OCI-LY7 (cell line): ENCODE results near the gene ISM1. TPM values are rescaled to one million over a fixed set of nuclear protein-coding genes. Genes with fewer than 3 reads are reported as not detected.

Source experiments
- BruUV-seq: library from RNA; stranded (reverse); fragments of 400-500 nt; replicated peaks from 2 replicates; lab custom pipeline; 2021; lab: Mats Ljungman, UMichigan
- CTCF ChIA-PET: fragments of 300-600 bp; sonication (Branson Sonifier 250); formaldehyde crosslinking; loops from one replicate; lab custom pipeline; 2022; ENCODE audit warnings: antibody characterized with exemption; ENCODE audit not compliant: unreplicated experiment; lab: Charles Lee
- POLR2A ChIA-PET: fragments of 300-600 bp; sonication (Branson Sonifier 250); formaldehyde crosslinking; loops from one replicate; lab custom pipeline; 2022; ENCODE audit warnings: antibody characterized with exemption; lab: Charles Lee
- DNase-seq: peaks from one replicate; pipeline ENCODE4 v3.0.0-alpha.2; 2015; ENCODE audit warnings: low spot score
- H2AFZ ChIP-seq: fragments of 200-600 bp; sonication (generic), shearing (Covaris generic); 2 replicates; pipeline ENCODE4 v1.6.1; 2014; ENCODE audit warnings: mild to moderate bottlenecking, antibody characterized with exemption, low read length, moderate library complexity
- H3K27ac ChIP-seq: fragments of 200-600 bp; sonication (generic); 2 replicates; pipeline ENCODE4 v1.5.1; 2014; ENCODE audit warnings: mixed run types, low read depth, mild to moderate bottlenecking, moderate library complexity, low read length, inconsistent platforms; ENCODE audit not compliant: poor library complexity, severe bottlenecking
- H3K36me3 ChIP-seq: fragments of 200-600 bp; sonication (generic); 2 replicates; pipeline ENCODE4 v1.6.1; 2014; ENCODE audit warnings: mild to moderate bottlenecking, antibody characterized with exemption, low read length, moderate library complexity, mixed read lengths; ENCODE audit not compliant: insufficient read depth
- H3K4me1 ChIP-seq: fragments of 200-600 bp; sonication (generic); 2 replicates; pipeline ENCODE4 v1.5.1; 2014; ENCODE audit warnings: mild to moderate bottlenecking, low read length; ENCODE audit not compliant: insufficient read depth, poor library complexity, severe bottlenecking
- H3K4me2 ChIP-seq: fragments of 200-600 bp; sonication (generic); 2 replicates; pipeline ENCODE4 v1.6.1; 2014; ENCODE audit warnings: mild to moderate bottlenecking, low read length
- H3K4me3 ChIP-seq: fragments of 200-600 bp; sonication (generic); 2 replicates; pipeline ENCODE4 v1.5.1; 2014; ENCODE audit warnings: mild to moderate bottlenecking, low read depth, low read length; ENCODE audit not compliant: poor library complexity, severe bottlenecking
- H3K79me2 ChIP-seq: fragments of 200-600 bp; sonication (generic); 2 replicates; pipeline ENCODE4 v1.6.1; 2016; ENCODE audit warnings: low read depth, mild to moderate bottlenecking, low read length, moderate library complexity, mixed read lengths; ENCODE audit not compliant: insufficient read depth
- H3K9me2 ChIP-seq: fragments of 200-600 bp; sonication (generic); 2 replicates; pipeline ENCODE4 v1.6.1; 2016; ENCODE audit warnings: mild to moderate bottlenecking, low read length, mixed read lengths; ENCODE audit not compliant: insufficient read depth
- H3K9me3 ChIP-seq: fragments of 200-600 bp; sonication (generic); 2 replicates; pipeline ENCODE4 v1.6.1; 2014; ENCODE audit warnings: mild to moderate bottlenecking, mixed run types, low read length, mixed read lengths
- H4K20me1 ChIP-seq: fragments of 200-600 bp; sonication (generic); 2 replicates; pipeline ENCODE4 v1.6.1; 2014; ENCODE audit warnings: mild to moderate bottlenecking, antibody characterized with exemption, low read length, moderate library complexity, mixed read lengths; ENCODE audit not compliant: insufficient read depth
- CTCF ChIP-seq: fragments of 200-600 bp; sonication (generic); conservative IDR thresholded peaks from 2 replicates; pipeline ENCODE4 v1.5.1; 2014; ENCODE audit warnings: mild to moderate bottlenecking, antibody characterized with exemption, low read length, moderate library complexity, mixed read lengths
- EZH2phosphoT487 ChIP-seq: fragments of 200-600 bp; sonication (generic); IDR thresholded peaks from 2 replicates; pipeline ENCODE4 v1.6.1; 2018; ENCODE audit warnings: low read depth, borderline replicate concordance, mild to moderate bottlenecking, mixed run types, antibody characterized with exemption, low read length, moderate library complexity, mixed read lengths
- intact Hi-C: fragments of 100-400 bp; cut with micrococcal nuclease; formaldehyde crosslinking; loops from one replicate; pipeline ENCODE4 v1.10.0; 2022; ENCODE audit not compliant: unreplicated experiment
- total RNA-seq, 2 experiments: library from RNA; depleted of rRNA in 1 of 2; stranded (reverse); fragments of >200 nt in 1 of 2; shearing (Covaris generic) in 1 of 2; gene quantifications; 2 replicates each; pipeline ENCODE4 v1.2.3, GENCODE V29; 2014 to 2022

Gene ISM1
- total RNA-seq, 2 experiments from 2014 or later: not detected

- H3K4me1 ChIP-seq: no peaks in the 10 kb centered on the region
- H3K36me3 ChIP-seq: no peaks in the 10 kb centered on the region
- no peak overlapping the region for H3K27ac ChIP-seq
- ChIA-PET CTCF (no interaction called here), POLR2A (no interaction called here)
- BruUV-seq: no TSS peak
- H2AFZ ChIP-seq: no peak overlapping the region
- no peak for DNase-seq
- intact Hi-C loops: no loop called here
- no peak overlapping the region for H3K4me2 ChIP-seq
- no peak overlapping the region for H3K4me3 ChIP-seq
- H4K20me1 ChIP-seq: no peaks in the 10 kb centered on the region
- H3K79me2 ChIP-seq: no peaks in the 10 kb centered on the region
- no peak for TF ChIP-seq CTCF
- TF ChIP-seq EZH2phosphoT487: no peak
- no peaks in the 10 kb centered on the region for H3K9me2 ChIP-seq
- H3K9me3 ChIP-seq: no peaks in the 10 kb centered on the region
These were observed 96.4 kb downstream of the ISM1 start for GRCh38 chr20:13317439-13317838.

DNA sequence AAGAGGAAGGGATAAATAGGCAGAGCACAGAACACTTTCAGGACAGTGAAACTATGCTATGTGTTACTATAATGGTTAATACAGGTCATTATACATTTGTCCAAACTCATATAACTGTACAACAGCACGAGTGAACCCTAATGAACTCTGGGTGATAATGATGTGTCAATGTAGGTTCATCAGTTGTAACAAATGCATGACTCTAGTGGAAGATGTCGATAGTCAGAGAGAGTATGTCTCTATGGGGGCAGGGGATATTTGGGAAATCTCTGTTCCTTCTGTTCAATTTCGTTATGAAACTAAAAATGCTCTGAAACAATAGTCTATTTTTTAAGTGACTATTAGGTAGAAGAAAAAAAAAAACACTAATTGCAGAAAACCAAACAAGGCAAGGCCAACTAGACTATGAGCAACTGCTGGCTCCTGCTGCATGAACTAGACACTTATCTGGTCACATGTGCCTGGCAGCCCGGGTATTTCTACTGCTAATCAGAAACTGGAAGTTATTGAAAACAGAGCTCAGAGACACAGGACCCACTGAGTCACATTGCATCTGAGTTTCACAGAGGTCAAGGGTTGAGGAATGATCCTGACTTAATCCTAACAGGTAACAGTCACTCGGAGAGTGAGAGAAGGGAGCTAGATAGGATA lies 97.9 kb downstream of the ISM1 start:
- intact Hi-C loops: no loop called here
- no peak overlapping the region for H3K27ac ChIP-seq
- POLR2A ChIA-PET: no interaction called here
- BruUV-seq: no TSS peak
- no peaks in the 10 kb centered on the region for H3K4me1 ChIP-seq
- H3K79me2 ChIP-seq: no peaks in the 10 kb centered on the region
- H3K4me2 ChIP-seq: no peak overlapping the region
- H2AFZ ChIP-seq: no peak overlapping the region
- no peak for DNase-seq
- H4K20me1 ChIP-seq: no peaks in the 10 kb centered on the region
- H3K9me3 ChIP-seq: no peaks in the 10 kb centered on the region
- TF ChIP-seq CTCF: no peak
- TF ChIP-seq EZH2phosphoT487: no peak
- H3K9me2 ChIP-seq: no peaks in the 10 kb centered on the region
- no peaks in the 10 kb centered on the region for H3K36me3 ChIP-seq
- no peak overlapping the region for H3K4me3 ChIP-seq
- CTCF ChIA-PET: no interaction called here

- ChIA-PET POLR2A (interaction anchor here (0.6 kb wide), 1 partner anchor 14 kb away, joined by 3 read pairs; no protein-coding TSS in a partner anchor), CTCF (no interaction called here)
- Histone ChIP-seq H3K4me1 (no peaks in the 10 kb centered on the region), H3K79me2 (no peaks in the 10 kb centered on the region), H3K27ac (no peak overlapping the region), H3K4me2 (no peak overlapping the region), H3K9me3 (no peaks in the 10 kb centered on the region), H4K20me1 (no peaks in the 10 kb centered on the region), H3K36me3 (no peaks in the 10 kb centered on the region), H3K9me2 (no peaks in the 10 kb centered on the region), H3K4me3 (no peak overlapping the region), H2AFZ (no peak overlapping the region)
- no TSS peak for BruUV-seq
- intact Hi-C loops: no loop called here
- TF ChIP-seq CTCF: no peak
- TF ChIP-seq EZH2phosphoT487: no peak
- DNase-seq: no peak
These were observed 99.6 kb downstream of the ISM1 start for GRCh38 chr20:13320702-13321101.
